ENCODE results near the gene CCSER1.
A peak's percentile ranks its signal among the peaks of the same experiment; 100 is the strongest.
"Not testable (repeated sequence)": the region's sequence is repeated elsewhere in the genome, so short reads cannot be mapped to it uniquely, and the experiment has no call there.

The CCSER1 gene

DNA sequence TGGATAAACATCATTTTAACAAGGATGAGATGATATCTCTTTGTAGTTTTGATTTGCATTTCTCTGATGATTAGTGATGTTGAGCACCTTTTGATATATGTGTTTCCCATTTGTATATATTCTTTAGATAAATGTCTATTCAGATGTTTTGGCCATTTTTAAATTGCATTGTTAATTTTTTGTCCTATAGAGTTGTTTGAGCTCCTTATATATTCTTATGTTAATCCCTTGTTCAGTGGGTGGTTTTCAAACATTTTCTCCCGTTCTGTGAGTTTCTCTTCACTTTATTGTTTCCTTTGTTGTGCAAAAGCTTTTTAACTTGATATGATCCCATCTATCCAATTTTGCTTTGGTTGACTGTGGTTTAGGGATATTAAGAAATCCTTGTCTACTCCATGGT, 606.0 kb downstream of the CCSER1 start:
- DNase-seq: no peak

DNA sequence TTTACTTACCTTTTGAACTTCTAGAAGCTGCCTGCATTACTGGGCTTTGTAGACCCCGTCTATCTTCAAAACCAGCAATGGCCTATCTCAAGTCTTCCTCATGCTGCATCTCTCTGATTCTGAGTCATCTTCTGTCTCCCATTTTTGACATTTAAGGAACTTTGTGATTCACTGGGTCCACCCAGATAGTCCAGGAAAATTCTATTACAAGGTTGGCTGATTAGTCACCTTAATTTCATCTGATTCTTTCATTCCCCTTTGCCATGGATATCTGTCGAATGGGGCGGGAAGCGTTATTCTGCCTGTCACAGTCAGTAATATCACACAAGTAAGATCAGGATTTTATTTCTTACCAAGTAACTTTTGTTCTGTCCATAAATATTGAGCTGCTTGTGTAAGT, 618.0 kb downstream of the CCSER1 start:
- DNase-seq: no peak

DNA sequence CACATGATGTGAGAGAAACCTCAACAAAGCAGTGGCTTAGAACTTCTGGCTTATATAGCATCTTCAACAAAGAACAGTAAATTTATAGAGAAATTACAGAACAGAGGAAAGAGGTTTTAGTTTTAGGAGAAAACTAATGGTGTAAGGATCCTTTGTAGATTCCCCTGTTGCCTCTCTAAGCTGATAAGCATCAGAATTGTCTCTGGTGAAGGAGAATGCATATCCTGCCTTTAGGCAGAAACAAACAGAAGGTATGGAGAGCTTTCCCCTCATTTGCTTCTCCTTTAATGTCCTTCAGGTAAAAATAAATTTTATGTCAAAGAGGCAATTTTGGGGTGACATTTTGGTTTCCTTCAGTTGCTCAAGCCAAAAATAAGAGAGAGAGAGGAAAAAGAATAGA, 625.9 kb downstream of the CCSER1 start:
- no peak for DNase-seq

DNA sequence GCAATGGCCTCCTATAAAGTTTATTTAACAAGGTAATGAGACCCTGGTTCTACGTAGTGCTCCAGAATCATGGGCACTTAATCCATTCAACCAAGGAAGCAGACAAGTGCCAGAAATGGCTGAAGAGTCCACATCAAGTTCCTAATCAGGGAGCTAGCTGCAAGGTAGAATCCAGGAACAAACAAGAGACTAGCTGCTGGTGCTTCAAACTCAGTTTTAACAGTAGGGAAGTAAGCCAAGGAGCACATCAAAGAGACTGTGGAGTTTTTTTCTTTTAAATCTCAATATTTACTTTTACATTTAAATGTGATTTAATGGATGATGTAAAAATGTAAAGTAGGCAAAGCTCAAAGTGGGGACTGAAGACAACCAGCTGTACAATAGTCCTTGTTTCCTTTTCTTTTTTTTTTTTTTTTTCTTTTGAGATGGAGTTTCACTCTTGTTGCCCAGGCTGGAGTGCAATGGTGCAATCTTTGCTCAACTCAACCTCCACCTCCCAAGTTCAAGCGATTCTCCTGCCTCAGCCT, 630.4 kb downstream of the CCSER1 start:
- DNase-seq: no peak

DNA sequence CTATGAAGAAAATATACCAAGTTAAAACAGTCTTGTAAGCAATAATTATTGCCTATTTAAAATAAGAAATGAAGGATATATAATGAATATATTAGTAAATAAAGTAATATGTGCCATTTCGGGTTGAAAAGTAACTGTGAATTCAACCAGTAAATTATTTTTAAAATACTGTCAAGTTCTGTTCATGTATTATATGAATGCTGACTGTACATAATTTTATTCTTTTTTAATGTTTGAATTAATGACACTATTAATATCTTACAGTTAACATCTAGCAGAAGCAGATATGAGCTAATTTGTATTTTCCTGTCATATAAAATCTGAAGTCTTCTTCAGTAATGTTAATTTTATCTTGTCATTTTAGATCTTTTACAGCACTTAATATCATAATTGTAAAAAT, 632.9 kb downstream of the CCSER1 start:
- no peak for DNase-seq

DNA sequence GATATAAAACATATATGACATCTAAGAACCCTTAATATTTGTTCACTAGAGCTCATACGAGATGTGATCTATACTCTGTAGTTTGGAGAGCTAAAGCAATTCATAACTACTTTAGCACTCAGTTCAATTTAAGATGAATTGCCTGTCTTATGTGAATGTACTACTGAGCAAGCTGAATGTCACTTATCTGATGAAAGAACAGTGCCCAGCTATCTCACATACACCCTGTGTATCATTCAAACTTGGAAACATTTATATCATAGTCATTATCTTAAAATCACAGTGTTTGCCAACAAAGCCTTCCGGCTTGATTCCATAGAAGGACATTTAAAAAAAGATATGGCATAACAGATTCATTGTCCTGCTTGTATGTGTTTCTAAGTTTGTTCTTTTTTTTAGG, 639.6 kb downstream of the CCSER1 start:
- DNase-seq: no peak

DNA sequence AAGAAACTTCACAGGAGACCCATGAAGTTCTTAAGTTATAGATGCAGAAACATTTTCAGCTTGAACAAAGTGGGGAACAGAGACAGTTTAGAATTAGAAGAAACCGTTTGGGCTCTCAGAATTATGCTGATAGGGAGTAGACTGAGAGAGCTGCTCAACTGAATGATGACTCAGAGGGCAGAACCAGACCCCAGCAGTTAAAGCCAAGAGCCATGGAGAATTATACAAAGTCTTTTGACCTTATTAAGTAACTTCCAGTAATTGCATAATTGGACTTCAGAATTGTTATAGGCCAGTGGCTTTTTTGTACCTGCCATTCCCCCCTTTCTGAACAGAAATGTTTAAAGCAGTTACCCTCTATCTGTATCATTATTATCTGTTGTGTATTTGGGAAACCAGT, 642.1 kb downstream of the CCSER1 start:
- DNase-seq: no peak

DNA sequence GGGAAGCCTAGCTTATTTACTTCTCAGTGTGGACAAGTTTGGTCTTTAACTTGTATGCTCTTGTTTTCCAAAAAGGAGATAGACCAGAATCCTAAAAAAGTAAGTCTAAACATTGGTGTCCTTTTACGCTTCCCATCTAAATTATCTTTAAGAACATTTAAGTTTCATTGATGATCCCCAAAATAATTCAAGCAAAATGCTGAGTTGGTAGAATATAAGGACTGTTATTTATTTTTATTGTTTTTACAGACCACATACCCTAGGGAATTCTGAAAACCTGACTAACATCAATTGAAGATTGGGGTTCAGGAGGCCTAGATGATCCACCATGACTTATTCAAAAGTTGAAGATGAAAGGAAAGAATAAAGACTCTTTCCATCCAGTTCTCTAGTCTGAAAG, 653.0 kb downstream of the CCSER1 start:
- DNase-seq: no peak

DNA sequence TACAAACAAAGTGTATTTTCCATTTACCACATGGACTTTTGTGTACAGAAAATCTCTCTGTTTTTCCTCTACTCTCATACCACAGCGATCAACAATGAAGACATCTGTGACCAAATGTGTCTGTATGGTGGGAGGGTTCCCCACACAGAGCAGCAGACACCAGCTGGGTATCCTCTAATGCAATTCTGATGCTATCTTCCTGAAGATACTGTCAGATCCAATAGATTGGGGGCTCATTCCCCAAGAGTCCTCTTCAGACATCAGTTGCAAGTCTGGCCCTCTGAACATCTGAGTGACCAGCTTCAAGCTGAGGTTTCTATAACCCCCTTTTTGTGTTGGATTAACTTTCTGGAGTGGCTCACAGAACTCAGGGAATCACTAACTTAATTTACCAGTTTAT, 659.4 kb downstream of the CCSER1 start:
- no peak for DNase-seq

DNA sequence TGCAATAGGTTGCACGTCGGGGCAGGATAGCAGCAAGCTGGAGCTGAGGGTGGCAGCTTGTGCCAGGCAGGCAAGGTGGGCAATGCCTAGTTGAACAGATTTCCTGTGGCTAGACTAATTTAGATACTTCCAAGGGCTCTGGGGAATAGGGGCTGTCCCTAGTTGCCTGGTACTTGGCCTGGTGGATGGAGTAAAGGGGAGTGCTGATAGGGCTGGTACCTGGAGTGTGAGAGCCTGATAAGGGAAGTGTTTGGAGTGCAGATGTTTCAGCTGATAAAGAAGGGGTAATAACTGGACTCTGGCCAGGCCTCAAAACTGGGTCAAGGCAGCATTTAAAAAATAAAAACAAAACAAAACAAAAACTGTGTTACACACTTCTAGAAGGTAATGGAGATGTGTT, 665.5 kb downstream of the CCSER1 start:
- DNase-seq: no peak

DNA sequence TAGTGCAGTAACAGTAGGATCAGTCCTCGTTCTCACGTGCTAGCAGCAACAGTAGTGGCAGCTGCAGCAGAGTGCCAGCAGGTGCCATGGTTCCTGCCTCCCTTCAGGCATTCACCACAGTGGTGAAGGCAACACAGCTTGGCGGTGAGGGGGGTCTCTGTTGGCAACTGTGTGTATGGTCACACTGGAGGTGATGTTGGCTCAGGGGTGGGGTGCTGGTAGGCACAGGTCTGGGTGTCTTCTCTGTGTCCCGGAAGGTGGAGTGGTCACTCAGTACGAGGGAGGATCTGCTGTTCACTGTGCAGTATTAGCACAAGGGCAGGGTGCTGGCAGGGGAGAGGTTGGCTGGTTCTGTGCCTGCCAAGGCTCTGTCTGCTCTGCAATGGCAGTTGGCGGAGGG, 671.8 kb downstream of the CCSER1 start:
- DNase-seq: no peak

DNA sequence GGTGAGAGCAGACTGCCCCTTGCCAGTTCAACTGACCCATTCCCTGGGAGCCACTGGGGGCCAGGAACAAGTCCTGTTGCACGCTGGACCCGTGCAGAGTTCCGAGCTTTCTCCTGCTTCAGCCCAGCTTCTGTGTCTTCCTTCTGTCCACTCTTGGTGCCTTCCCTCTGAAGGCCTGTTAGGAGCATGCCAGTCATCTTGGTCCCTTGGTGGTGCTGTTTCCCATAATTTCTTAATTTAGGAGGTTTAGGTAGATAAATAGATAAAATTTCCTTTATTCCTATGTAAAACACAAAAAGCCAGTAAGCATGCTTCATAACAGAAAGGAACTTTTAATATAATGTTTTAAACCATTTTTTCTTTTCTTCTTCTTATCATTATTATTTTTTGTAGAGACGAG, 672.7 kb downstream of the CCSER1 start:
- DNase-seq: no peak

DNA sequence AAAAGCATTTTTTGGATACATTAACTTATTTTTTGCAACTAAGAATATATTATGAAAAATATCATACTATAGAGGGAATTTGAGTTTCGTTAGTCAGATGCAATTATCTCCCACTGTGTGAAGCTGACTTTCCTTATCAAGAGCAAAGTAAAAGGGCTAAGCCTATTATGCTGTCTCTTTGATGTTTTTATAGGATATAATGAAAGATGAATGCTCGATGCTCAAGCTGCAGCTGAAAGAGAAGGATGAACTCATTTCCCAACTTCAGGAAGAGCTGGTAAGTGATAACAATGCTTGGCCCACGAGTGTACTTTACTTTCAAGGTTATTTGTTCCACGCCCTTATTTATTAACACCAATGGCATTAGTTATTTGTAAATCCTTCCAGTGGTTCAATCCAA, 688.4 kb downstream of the CCSER1 start:
- DNase-seq: no peak

DNA sequence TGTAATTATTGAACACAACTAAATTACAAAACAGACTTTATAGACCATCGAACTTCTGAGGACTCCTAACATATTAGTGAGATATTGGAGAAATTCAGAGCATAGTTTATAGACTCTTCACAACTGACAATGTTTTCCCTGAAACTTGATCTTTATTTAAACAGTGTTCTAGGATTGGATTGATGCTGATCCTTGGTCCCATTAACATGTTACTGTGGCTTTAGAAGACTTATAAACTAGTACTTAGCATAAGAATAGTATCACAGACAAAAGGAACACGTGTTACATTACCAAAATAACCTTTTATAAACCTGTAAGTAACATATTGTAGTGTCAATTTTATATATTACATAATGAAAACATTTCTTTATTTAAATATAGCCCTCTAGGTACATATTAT, 689.6 kb downstream of the CCSER1 start:
- DNase-seq: no peak

DNA sequence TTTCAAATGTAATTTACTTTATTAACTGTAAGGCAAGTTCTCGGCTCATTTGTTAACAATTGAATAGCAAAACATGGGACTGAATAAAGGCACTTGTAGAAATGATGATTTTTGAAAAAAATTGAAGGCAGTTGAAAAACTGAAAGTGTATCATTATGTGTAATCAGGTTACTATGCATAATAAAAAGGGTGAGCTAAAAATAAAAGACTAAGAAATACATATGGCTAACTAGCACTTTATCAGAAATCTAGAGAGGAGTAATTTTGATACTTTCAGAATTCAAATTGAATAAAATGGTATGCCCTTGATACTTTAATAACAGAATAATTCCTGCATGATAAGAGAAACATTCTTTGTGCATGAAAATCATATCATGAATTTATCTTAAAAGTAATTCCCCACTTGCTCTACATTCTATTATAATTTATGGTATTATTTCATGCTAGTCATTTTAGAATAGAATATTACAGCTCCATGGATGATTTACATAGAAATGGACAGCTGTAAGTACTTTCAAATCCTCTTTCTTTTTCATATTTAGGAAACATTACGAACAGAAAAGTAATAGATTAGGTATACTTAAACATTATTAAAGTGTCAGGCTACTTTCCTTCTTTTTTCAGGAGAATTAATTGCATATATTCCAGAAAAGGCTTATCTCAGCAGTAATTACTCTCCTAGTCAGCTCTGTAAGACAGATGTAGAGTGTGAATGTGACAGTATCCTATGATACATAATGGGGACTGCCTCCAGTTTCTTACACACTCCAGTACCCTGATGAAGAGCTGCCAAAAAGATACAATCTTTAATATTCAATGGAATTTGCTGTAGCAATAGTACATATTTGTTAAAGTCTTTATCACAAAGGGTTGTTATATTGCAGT, 697.3 kb downstream of the CCSER1 start:
- DNase-seq: no peak

DNA sequence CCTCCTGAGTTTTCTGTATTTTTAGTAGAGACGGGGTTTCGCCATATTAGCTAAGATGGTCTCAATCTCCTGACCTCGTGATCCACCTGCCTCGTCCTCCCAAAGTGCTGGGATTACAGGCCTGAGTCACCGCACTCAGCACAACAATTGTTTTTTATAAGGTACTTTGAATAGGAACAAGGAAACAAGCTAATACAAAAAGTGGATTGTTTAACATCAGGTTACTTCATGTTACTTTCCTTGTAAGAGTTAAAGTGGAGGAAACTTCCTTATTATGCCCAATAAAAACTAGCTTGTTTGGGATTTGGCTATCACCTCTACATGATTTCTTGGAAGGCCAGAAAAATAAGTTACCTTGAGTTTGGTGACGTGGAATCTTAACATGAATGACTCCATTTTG, 698.7 kb downstream of the CCSER1 start:
- no peak for DNase-seq

DNA sequence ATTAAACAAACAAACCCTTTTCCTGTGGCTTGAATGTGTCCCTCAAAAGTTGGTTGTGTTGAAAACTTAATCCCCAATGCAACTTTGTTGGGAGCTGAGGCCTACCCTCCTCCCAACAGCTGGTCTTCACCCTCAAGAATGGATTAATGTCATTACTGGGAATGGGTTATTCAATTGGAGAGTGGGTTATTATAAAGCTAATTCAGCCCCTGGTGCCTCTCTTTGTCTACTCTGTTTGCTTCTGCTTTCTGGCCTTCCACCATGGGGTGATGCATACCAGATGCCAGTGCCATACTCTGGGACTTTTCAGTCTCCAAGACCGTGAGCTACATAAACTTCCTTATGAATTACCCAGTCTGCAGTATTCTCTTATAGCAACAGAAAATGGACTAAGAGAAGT, 706.5 kb downstream of the CCSER1 start:
- DNase-seq: no peak

DNA sequence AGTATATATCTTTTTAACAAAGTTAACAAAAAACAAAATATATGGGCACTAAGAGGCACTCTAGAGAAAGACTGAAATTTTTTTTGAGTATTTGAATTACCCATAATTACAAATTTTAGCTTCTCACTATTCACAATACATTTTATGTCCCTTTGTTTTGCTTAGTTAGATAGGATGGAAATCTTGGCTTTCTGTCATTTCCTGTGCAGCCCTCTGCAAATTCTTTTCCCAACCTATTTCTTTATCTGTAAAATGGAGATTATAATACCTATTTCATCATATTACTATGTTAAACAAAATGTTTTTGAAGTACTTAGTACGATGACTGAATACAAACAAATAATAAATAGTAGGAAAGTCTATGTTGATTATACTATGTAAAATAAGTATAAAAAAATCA, 710.0 kb downstream of the CCSER1 start:
- no peak for DNase-seq

DNA sequence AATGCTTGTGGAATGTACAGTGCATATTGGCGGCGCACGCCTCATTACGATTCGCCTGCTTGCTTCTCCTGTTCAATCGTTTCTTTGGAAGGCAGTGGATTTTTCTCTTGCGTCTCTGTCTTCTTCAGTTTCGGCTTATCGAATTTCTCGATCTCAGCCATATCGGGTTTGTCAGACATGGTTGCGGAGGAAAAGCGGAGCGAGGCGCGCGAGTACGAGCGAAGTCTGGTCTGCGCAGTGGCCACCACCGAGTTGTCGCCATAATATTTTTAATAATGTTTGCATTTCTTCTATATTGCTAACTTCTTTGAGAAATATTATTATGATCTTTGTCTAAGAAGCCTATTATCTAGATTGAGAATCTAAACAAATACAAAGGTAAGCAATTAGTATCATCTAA, 711.7 kb downstream of the CCSER1 start:
- not testable (repeated sequence) for DNase-seq

DNA sequence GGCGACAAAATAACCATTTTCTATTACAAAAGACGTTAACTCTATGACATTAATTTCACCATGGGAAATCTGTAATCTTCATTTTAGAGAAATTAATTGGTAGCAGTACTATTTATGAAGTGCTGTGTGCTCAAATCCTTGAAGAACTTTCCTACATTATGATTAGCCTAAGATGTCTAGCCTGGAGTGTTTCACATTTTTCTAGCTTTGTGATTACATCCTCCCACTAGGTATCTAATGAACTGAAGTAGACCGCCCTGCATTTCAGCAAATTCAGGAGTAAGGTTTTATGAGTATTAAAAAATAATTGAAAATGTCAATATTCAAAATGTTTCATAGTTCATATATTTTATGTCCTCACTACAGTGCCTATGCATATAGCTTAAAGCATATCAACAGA, 713.1 kb downstream of the CCSER1 start:
- DNase-seq: no peak

DNA sequence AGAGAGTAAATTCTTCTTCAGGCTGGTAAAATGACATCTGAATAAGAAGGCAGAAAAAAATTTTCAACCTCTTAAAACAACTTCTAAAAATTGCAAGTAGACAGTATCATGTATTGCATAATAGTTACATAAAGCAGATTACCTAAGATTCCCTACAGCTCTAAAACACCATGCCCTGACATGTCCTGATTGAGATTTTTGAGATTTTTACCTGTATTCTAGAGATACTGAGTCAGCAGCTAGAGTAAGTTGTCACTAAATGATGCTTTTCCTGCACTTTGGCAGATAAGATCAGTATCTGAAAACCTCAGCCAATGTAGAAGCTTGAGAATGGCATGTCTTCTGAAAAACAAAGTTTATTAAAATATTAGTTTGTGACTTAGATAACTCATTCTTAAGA, 713.6 kb downstream of the CCSER1 start:
- DNase-seq: no peak

DNA sequence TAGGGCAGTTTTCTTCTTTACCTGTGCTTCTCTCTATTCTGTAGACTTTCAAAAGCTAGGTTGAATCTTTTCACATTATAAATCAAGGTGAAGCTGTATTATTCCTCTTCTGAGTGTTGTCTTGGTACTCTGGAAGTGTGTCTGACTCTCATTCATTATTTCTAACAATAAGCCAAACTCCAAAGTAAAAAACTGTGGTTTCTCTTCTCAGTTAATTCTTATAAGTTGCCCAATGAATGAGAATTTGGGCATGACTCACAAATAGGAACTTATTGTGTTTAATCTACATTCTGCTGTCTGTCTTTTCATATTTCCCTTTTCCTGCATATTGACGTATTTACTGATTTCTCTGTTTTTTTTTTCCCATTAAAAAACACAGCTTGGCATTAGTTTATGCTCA, 714.5 kb downstream of the CCSER1 start:
- peak; percentile 32 for DNase-seq

DNA sequence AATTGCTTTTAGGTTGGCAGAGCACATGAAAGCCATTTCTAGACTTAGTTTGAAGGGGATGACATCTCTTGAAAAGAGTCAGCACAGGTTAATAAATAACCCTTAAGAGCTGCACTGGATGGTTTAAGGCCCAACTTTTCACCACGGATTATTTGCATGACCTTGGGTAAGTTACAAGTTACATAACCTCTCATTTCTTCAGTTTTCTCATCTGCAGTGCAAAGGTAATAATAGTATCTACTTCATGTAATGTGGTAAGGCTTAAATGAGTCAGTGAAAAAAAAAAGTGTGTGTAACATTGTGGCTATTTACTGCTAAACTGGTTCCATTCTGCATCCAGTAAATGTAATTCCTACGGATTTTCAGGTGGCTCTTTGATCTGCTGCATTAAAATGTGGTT, 715.8 kb downstream of the CCSER1 start:
- DNase-seq: no peak

DNA sequence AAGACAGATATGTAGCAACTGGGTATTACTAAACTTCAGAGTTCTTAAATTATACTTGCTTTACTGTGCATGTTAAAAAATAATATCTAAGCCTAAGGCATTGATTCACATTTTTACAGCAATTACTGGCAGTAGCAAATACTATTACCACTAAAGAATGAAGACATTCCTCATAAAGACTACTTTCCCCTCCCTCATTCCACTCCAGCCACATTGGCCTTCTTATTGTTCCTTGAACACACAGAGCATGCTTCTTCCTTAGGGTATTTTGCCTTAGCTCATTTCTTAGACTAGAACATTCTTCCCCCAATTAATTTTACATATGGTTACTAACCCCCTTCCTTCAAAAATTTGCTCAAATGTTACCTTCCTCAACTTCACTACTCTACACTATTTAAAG, 717.0 kb downstream of the CCSER1 start:
- DNase-seq: no peak

DNA sequence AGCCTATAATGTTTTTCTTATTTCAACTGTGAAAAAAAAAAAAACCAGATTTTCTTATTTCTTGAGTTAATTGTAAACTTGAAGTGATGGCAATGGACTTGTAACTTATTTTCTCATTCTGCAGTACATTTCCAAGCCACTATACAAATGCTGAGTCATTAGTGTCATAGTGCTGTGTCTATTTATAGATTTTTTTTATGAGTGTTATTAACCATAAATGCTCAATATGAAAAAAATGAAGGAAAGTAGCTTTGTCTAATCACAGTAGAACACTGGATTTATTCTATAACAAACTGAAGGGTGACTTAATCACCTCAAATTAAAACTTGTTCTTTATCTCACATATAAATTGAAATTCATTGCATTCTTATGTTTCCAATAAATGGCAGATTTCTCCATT, 718.6 kb downstream of the CCSER1 start:
- DNase-seq: no peak

Data from inflammatory macrophage treated with lipopolysaccharide for 4 hours (primary cell).